Measurements from ENCODE around the gene RNF208. TPM values are rescaled to one million over a fixed set of nuclear protein-coding genes. Genes with fewer than 3 reads are reported as not detected.

The RNF208 gene
- total RNA-seq, 5 donors from 2014 or later (not counting 1 experiment from before 2014, with no cell fraction given) = 0.56 to 1.6 (median 1.5) TPM

GRCh38 chr9:137267933-137268355 is 45.9 kb upstream of the RNF208 start:
- peaks cover 19 to 24% (median 19%) of the 10 kb centered on the region in 3 donors for H3K4me1 Mint-ChIP-seq
- H3K4me3 ChIP-seq (ENCODE audit: control insufficient read depth in 1 of 2, extremely low read depth in 1 of 2, low read length in 1 of 2) = no peak overlapping the region
- H3K4me1 ChIP-seq (ENCODE audit: control insufficient read depth in 1 of 2, extremely low read depth in 1 of 2, insufficient read depth in 2 of 2, low read length in 2 of 2) = peaks cover 11 to 26% of the 10 kb centered on the region in 2 experiments
- ChIA-PET CTCF (no interaction called here), POLR2A (no interaction called here)
- no peak overlapping the region for H3K27ac ChIP-seq (ENCODE audit: low read length)
- H3K27me3 Mint-ChIP-seq = no peaks in the 10 kb centered on the region
- ATAC-seq (replicated peaks in 1 of 4) (no peak), DNase-seq (no peak)
- no peak overlapping the region for H3K27ac Mint-ChIP-seq
- H3K36me3 Mint-ChIP-seq = peaks cover 20% of the 10 kb centered on the region
- WGBS (ENCODE audit: insufficient coverage) = 100% methylated on average over 1 of the region's 6 CpGs
- no peaks in the 10 kb centered on the region for H3K27me3 ChIP-seq (replicated peaks in 1 of 2; ENCODE audit: control insufficient read depth in 2 of 2, extremely low read depth in 1 of 2, insufficient read depth in 2 of 2, low read length in 1 of 2)
- no peak overlapping the region for H3K4me3 Mint-ChIP-seq
- H3K9me3 ChIP-seq = no peaks in the 10 kb centered on the region
- H3K36me3 ChIP-seq (ENCODE audit: control insufficient read depth in 2 of 2, extremely low read depth in 1 of 2, insufficient read depth in 1 of 2, low read length in 1 of 2) = peaks cover 27 to 57% of the 10 kb centered on the region in 2 donors
- H3K9me3 Mint-ChIP-seq = no peaks in the 10 kb centered on the region

GRCh38 chr9:137266585-137267453 is 44.8 kb upstream of the RNF208 start:
- 96% methylated on average over 15 of the region's 34 CpGs for WGBS (ENCODE audit: insufficient coverage)
- H3K36me3 ChIP-seq (ENCODE audit: control insufficient read depth in 2 of 2, extremely low read depth in 1 of 2, insufficient read depth in 1 of 2, low read length in 1 of 2) = peaks cover 18 to 46% of the 10 kb centered on the region in 2 donors

GRCh38 chr9:137266162-137266527 is 44.1 kb upstream of the RNF208 start:
- H3K36me3 Mint-ChIP-seq = peaks cover 25% of the 10 kb centered on the region
- peaks cover 11 to 18% (median 16%) of the 10 kb centered on the region in 3 donors for H3K4me1 Mint-ChIP-seq
- WGBS (ENCODE audit: insufficient coverage) = 99% methylated on average over 14 of the region's 15 CpGs
- ChIA-PET CTCF (no interaction called here), POLR2A (no interaction called here)
- peaks cover 4 to 11% of the 10 kb centered on the region in 2 experiments for H3K4me1 ChIP-seq (ENCODE audit: control insufficient read depth in 1 of 2, extremely low read depth in 1 of 2, insufficient read depth in 2 of 2, low read length in 2 of 2)
- H3K27me3 Mint-ChIP-seq = no peaks in the 10 kb centered on the region
- no peaks in the 10 kb centered on the region for H3K27me3 ChIP-seq (replicated peaks in 1 of 2; ENCODE audit: control insufficient read depth in 2 of 2, extremely low read depth in 1 of 2, insufficient read depth in 2 of 2, low read length in 1 of 2)
- no peak overlapping the region for H3K27ac ChIP-seq (ENCODE audit: low read length)
- H3K9me3 ChIP-seq = no peaks in the 10 kb centered on the region
- no peak overlapping the region for H3K27ac Mint-ChIP-seq
- no peak for DNase-seq
- H3K36me3 ChIP-seq (ENCODE audit: control insufficient read depth in 2 of 2, extremely low read depth in 1 of 2, insufficient read depth in 1 of 2, low read length in 1 of 2) = peaks cover 18 to 46% of the 10 kb centered on the region in 2 donors
- no peak overlapping the region for H3K4me3 Mint-ChIP-seq
- ATAC-seq (replicated peaks in 1 of 4) = no peak
- H3K4me3 ChIP-seq (ENCODE audit: control insufficient read depth in 1 of 2, extremely low read depth in 1 of 2, low read length in 1 of 2) = no peak overlapping the region
- H3K9me3 Mint-ChIP-seq = no peaks in the 10 kb centered on the region

More at GRCh38 chr9:137266585-137267453, 44.8 kb upstream of the RNF208 start:
- POLR2A ChIA-PET = interaction anchor here in 1 of 2 donors (0.6 to 0.7 kb wide), 2 partner anchors 162 to 488 kb away, joined by 5 to 6 read pairs; no protein-coding TSS in a partner anchor
- H3K27me3 Mint-ChIP-seq = no peaks in the 10 kb centered on the region
- H3K27me3 ChIP-seq (replicated peaks in 1 of 2; ENCODE audit: control insufficient read depth in 2 of 2, extremely low read depth in 1 of 2, insufficient read depth in 2 of 2, low read length in 1 of 2) = no peaks in the 10 kb centered on the region
- no peaks in the 10 kb centered on the region for H3K9me3 Mint-ChIP-seq
- no peak overlapping the region for H3K4me3 ChIP-seq (ENCODE audit: control insufficient read depth in 1 of 2, extremely low read depth in 1 of 2, low read length in 1 of 2)
- peaks cover 7 to 18% of the 10 kb centered on the region in 2 experiments for H3K4me1 ChIP-seq (ENCODE audit: control insufficient read depth in 1 of 2, extremely low read depth in 1 of 2, insufficient read depth in 2 of 2, low read length in 2 of 2)
- DNase-seq (no peak), ATAC-seq (replicated peaks in 1 of 4) (no peak)
- H3K27ac Mint-ChIP-seq = no peak overlapping the region
- CTCF ChIA-PET = no interaction called here
- H3K4me1 Mint-ChIP-seq = peaks cover 17 to 24% (median 19%) of the 10 kb centered on the region in 3 donors
- H3K27ac ChIP-seq (ENCODE audit: low read length) = no peak overlapping the region
- H3K4me3 Mint-ChIP-seq = no peak overlapping the region
- no peaks in the 10 kb centered on the region for H3K9me3 ChIP-seq
- H3K36me3 Mint-ChIP-seq = peaks cover 21% of the 10 kb centered on the region

DNA sequence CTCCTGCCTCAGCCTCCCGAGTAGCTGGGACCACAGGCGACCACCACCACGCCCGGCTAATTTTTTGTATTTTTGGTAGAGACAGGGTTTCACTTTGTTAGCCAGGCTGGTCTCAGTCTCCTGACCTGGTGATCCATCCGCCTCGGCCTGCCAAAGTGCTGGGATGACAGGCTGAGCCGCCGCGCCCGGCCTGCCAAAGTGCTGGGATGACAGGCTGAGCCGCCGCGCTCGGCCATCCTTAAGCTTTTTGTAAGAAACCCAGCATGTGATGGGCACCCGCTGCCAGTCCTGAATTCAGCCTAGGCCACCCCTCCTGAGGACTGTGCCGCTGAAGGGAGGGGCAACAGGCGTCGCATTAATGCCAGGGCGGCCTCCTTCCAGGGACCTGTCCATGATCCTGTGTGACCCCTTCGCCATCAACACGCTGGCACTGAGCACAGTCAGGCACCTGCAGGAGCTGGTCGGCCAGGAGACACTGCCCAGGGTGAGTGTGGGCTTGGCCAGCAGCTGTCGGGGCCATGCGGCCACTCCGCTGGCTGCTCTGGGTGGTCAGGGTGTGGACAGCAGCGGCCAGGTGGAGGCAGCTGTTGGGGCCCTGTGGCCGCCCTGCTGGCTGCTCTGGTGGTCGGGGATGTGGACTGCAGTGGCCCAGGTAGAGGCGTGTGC is 43.6 kb upstream of the RNF208 start:
- DNase-seq = no peak
- H3K36me3 Mint-ChIP-seq = peaks cover 25% of the 10 kb centered on the region
- POLR2A ChIA-PET = no interaction called here

DNA sequence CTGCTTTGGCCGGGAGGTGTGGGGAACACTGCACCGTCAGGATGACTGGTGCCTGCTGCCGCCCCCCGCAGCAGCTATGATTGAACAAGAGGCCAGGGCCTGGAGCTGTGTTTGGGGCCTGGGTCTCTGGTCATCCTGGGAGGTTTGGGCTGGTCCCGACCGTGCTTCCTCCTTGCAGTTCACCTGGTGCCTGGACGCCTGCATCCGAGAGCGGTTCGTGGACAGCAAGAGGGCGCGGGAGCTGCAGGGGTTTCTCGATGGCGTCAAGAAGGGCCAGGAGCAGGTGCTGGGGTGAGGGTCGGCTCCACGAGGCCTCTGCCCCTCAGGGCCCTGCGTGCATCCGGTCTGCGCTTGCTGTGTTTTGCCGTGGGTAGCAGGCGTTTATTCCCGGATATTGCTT is 42.0 kb upstream of the RNF208 start:
- Histone ChIP-seq H3K36me3 (ENCODE audit: control insufficient read depth in 2 of 2, extremely low read depth in 1 of 2, insufficient read depth in 1 of 2, low read length in 1 of 2) (peaks cover 17 to 42% of the 10 kb centered on the region in 2 donors), H3K27me3 (replicated peaks in 1 of 2; ENCODE audit: control insufficient read depth in 2 of 2, extremely low read depth in 1 of 2, insufficient read depth in 2 of 2, low read length in 1 of 2) (no peaks in the 10 kb centered on the region), H3K9me3 (no peaks in the 10 kb centered on the region), H3K4me3 (ENCODE audit: control insufficient read depth in 1 of 2, extremely low read depth in 1 of 2, low read length in 1 of 2) (no peak overlapping the region), H3K4me1 (ENCODE audit: control insufficient read depth in 1 of 2, extremely low read depth in 1 of 2, insufficient read depth in 2 of 2, low read length in 2 of 2) (peaks cover 0 to 5% of the 10 kb centered on the region in 2 experiments), H3K27ac (ENCODE audit: low read length) (no peak overlapping the region)
- CTCF ChIA-PET = no interaction called here
- Mint-ChIP-seq H3K4me1 (peaks cover 3 to 7% (median 6%) of the 10 kb centered on the region in 3 donors), H3K27me3 (no peaks in the 10 kb centered on the region), H3K9me3 (no peaks in the 10 kb centered on the region), H3K4me3 (no peak overlapping the region), H3K27ac (no peak overlapping the region), H3K36me3 (peaks cover 20% of the 10 kb centered on the region)
- WGBS (ENCODE audit: insufficient coverage) = 98% methylated on average over 22 of the region's 22 CpGs
- no peak for ATAC-seq (replicated peaks in 1 of 4)
- POLR2A ChIA-PET = interaction anchor here in 1 of 2 donors (0.6 kb wide), 1 partner anchor 101 kb away, joined by 3 read pairs; no protein-coding TSS in a partner anchor
- DNase-seq = no peak

More for the DNA sequence above, 43.6 kb upstream of the RNF208 start:
- Mint-ChIP-seq H3K4me1 (peaks cover 7 to 16% (median 13%) of the 10 kb centered on the region in 3 donors), H3K9me3 (no peaks in the 10 kb centered on the region), H3K27me3 (no peaks in the 10 kb centered on the region), H3K4me3 (no peak overlapping the region), H3K27ac (no peak overlapping the region)
- Histone ChIP-seq H3K4me1 (ENCODE audit: control insufficient read depth in 1 of 2, extremely low read depth in 1 of 2, insufficient read depth in 2 of 2, low read length in 2 of 2) (peaks cover 0 to 6% of the 10 kb centered on the region in 2 experiments), H3K4me3 (ENCODE audit: control insufficient read depth in 1 of 2, extremely low read depth in 1 of 2, low read length in 1 of 2) (no peak overlapping the region), H3K27ac (ENCODE audit: low read length) (no peak overlapping the region), H3K9me3 (no peaks in the 10 kb centered on the region), H3K36me3 (ENCODE audit: control insufficient read depth in 2 of 2, extremely low read depth in 1 of 2, insufficient read depth in 1 of 2, low read length in 1 of 2) (peaks cover 18 to 46% of the 10 kb centered on the region in 2 donors), H3K27me3 (replicated peaks in 1 of 2; ENCODE audit: control insufficient read depth in 2 of 2, extremely low read depth in 1 of 2, insufficient read depth in 2 of 2, low read length in 1 of 2) (no peaks in the 10 kb centered on the region)
- CTCF ChIA-PET = no interaction called here
- WGBS (ENCODE audit: insufficient coverage) = 94% methylated on average over 27 of the region's 29 CpGs
- no peak for ATAC-seq (replicated peaks in 1 of 4)

- no peaks in the 10 kb centered on the region for H3K27me3 ChIP-seq (replicated peaks in 1 of 2; ENCODE audit: control insufficient read depth in 2 of 2, extremely low read depth in 1 of 2, insufficient read depth in 2 of 2, low read length in 1 of 2)
- no peak overlapping the region for H3K4me3 ChIP-seq (ENCODE audit: control insufficient read depth in 1 of 2, extremely low read depth in 1 of 2, low read length in 1 of 2)
- ATAC-seq (replicated peaks in 1 of 4) = no peak
- no peak for DNase-seq
- Mint-ChIP-seq H3K4me3 (no peak overlapping the region), H3K27ac (no peak overlapping the region), H3K27me3 (no peaks in the 10 kb centered on the region), H3K36me3 (peaks cover 19% of the 10 kb centered on the region), H3K9me3 (no peaks in the 10 kb centered on the region), H3K4me1 (peaks cover under 1 to 2% (median 2%) of the 10 kb centered on the region in 3 donors)
- ChIA-PET CTCF (no interaction called here), POLR2A (interaction anchor here in 1 of 2 donors (0.6 kb wide), 1 partner anchor 101 kb away, joined by 3 read pairs; no protein-coding TSS in a partner anchor)
- H3K4me1 ChIP-seq (ENCODE audit: control insufficient read depth in 1 of 2, extremely low read depth in 1 of 2, insufficient read depth in 2 of 2, low read length in 2 of 2) = peaks cover 0 to 5% of the 10 kb centered on the region in 2 experiments
- H3K9me3 ChIP-seq = no peaks in the 10 kb centered on the region
- 97% methylated on average over 7 of the region's 10 CpGs for WGBS (ENCODE audit: insufficient coverage)
- no peak overlapping the region for H3K27ac ChIP-seq (ENCODE audit: low read length)
- H3K36me3 ChIP-seq (ENCODE audit: control insufficient read depth in 2 of 2, extremely low read depth in 1 of 2, insufficient read depth in 1 of 2, low read length in 1 of 2) = peaks cover 14 to 42% of the 10 kb centered on the region in 2 donors
Observed at GRCh38 chr9:137263506-137263905, 41.5 kb upstream of the RNF208 start.
